Endothelial cell of umbilical vein (primary cell): ENCODE measurements around the gene PIK3R1. TPM values are rescaled to one million over a fixed set of nuclear protein-coding genes. Genes with fewer than 3 reads are reported as not detected.

Source experiments
- BruUV-seq: library from RNA; stranded (reverse); fragments of 400-500 nt; replicated peaks from 2 replicates; lab custom pipeline; 2021; lab: Mats Ljungman, UMichigan
- CTCF ChIA-PET: fragments of 300-600, 350-600 bp; sonication (Branson Sonifier 250); formaldehyde crosslinking; loops from one replicate; lab custom pipeline; 2021; ENCODE audit warnings: antibody characterized with exemption, inconsistent platforms; lab: Charles Lee
- POLR2A ChIA-PET: fragments of 300-600, 350-600 bp; sonication (Branson Sonifier 250); formaldehyde crosslinking; loops from one replicate; lab custom pipeline; 2021; ENCODE audit warnings: antibody characterized with exemption, inconsistent platforms; lab: Charles Lee
- DNase-seq: peaks from one replicate; pipeline ENCODE4 v3.0.0-alpha.2; 2011; ENCODE audit warnings: low read depth, low spot score
- FAIRE-seq: peaks from 2 replicates; lab custom pipeline; 2011; peaks lifted over from hg19 to GRCh38; lab: Jason Lieb, UNC
- H2AFZ ChIP-seq: 2 replicates; pipeline ENCODE4 v1.6.0; 2012; ENCODE audit warnings: low read depth, low read length, control low read depth, inconsistent platforms
- H3K27ac ChIP-seq: 2 replicates; pipeline ENCODE4 v1.5.1; 2011; ENCODE audit warnings: low read depth, mild to moderate bottlenecking, control low read depth, low read length, moderate library complexity; ENCODE audit not compliant: insufficient read depth
- H3K27me3 ChIP-seq, 2 experiments: 2 replicates each; pipeline versions ENCODE4 v1.6.0 to v1.6.1; 2011; ENCODE audit warnings: low read length in 2 of 2, mixed read lengths in 1 of 2; ENCODE audit not compliant: control insufficient read depth in 2 of 2, insufficient read depth in 2 of 2
- H3K36me3 ChIP-seq, 2 experiments: 2 replicates in 1 of 2; 3 replicates in 1 of 2; pipeline ENCODE4 v1.5.1; 2011; ENCODE audit warnings: low read length in 2 of 2, mild to moderate bottlenecking in 1 of 2, moderate library complexity in 1 of 2; ENCODE audit not compliant: control insufficient read depth in 2 of 2, insufficient read depth in 2 of 2; ENCODE audit errors: extremely low read depth in 1 of 2
- H3K4me1 ChIP-seq: 3 replicates; pipeline ENCODE4 v1.5.1; 2011; ENCODE audit warnings: mild to moderate bottlenecking, low read length; ENCODE audit not compliant: control insufficient read depth, insufficient read depth; ENCODE audit errors: extremely low read depth
- H3K4me2 ChIP-seq: 2 replicates; pipeline ENCODE4 v1.6.1; 2011; ENCODE audit warnings: low read length, control low read depth, mixed read lengths; ENCODE audit not compliant: insufficient read depth
- H3K4me3 ChIP-seq, 3 experiments: fragments of 200-600 bp in 1 of 3; sonication (generic), shearing (Covaris generic) in 1 of 3; replicated peaks in 1 of 3; 2 replicates each; pipeline ENCODE4 v1.5.1; 2011 to 2016; ENCODE audit warnings: control low read depth in 3 of 3, low read length in 3 of 3, mild to moderate bottlenecking in 2 of 3, inconsistent platforms in 1 of 3, low read depth in 1 of 3, moderate library complexity in 1 of 3; ENCODE audit not compliant: insufficient read depth in 1 of 3
- H3K79me2 ChIP-seq: 2 replicates; pipeline ENCODE4 v1.6.0; 2012; ENCODE audit warnings: low read length, inconsistent platforms; ENCODE audit not compliant: control insufficient read depth, insufficient read depth
- H3K9ac ChIP-seq: replicated peaks from 2 replicates; pipeline ENCODE3; 2011; ENCODE audit warnings: low read length, control low read depth; ENCODE audit not compliant: insufficient read depth; ENCODE audit errors: extremely low read depth
- H3K9me1 ChIP-seq: replicated peaks from 3 replicates; pipeline ENCODE4 v1.6.0; 2011; ENCODE audit warnings: mild to moderate bottlenecking, low read length; ENCODE audit not compliant: control insufficient read depth, insufficient read depth; ENCODE audit errors: extremely low read depth
- H3K9me3 ChIP-seq: replicated peaks from 2 replicates; pipeline ENCODE4 v1.5.1; 2012; ENCODE audit warnings: low read length, inconsistent platforms; ENCODE audit not compliant: control insufficient read depth, insufficient read depth
- H4K20me1 ChIP-seq: replicated peaks from 2 replicates; pipeline ENCODE3; 2011; ENCODE audit warnings: mild to moderate bottlenecking, low read length; ENCODE audit not compliant: control insufficient read depth, insufficient read depth; ENCODE audit errors: extremely low read depth
- CTCF ChIP-seq, 2 donors: IDR thresholded peaks; 1 replicate in 1 of 2; 2 replicates in 1 of 2; pipeline ENCODE4 v1.5.1; 2011; ENCODE audit warnings: low read length in 2 of 2, mild to moderate bottlenecking in 2 of 2, moderate library complexity in 2 of 2, control low read depth in 1 of 2, inconsistent platforms in 1 of 2, low read depth in 1 of 2; ENCODE audit not compliant: insufficient read depth in 1 of 2; ENCODE audit errors: extremely low read depth in 1 of 2
- EZH2 ChIP-seq: IDR thresholded peaks from 2 replicates; pipeline ENCODE4 v1.6.1; 2012; ENCODE audit warnings: borderline replicate concordance, low read depth, mild to moderate bottlenecking, moderate library complexity, low read length, inconsistent platforms; ENCODE audit not compliant: severe bottlenecking
- FOS ChIP-seq: IDR thresholded peaks from 2 replicates; pipeline ENCODE4 v1.6.1; 2011; ENCODE audit warnings: mild to moderate bottlenecking, low read length, moderate library complexity, borderline replicate concordance; ENCODE audit not compliant: insufficient read depth
- GATA2 ChIP-seq: IDR thresholded peaks from 2 replicates; pipeline ENCODE4 v1.7.0; 2011; ENCODE audit warnings: low read depth, mild to moderate bottlenecking, moderate library complexity, mixed read lengths, low read length; ENCODE audit not compliant: insufficient read length, insufficient read depth
- JUN ChIP-seq: IDR thresholded peaks from 2 replicates; pipeline ENCODE4 v1.6.1; 2011; ENCODE audit warnings: borderline replicate concordance, low read depth; ENCODE audit not compliant: insufficient read length, insufficient read depth
- MAX ChIP-seq: IDR thresholded peaks from 2 replicates; pipeline ENCODE4 v1.6.1; 2011; ENCODE audit not compliant: insufficient read depth, insufficient read length
- MYC ChIP-seq: IDR thresholded peaks from one replicate; pipeline ENCODE4 v1.6.1; 2011; ENCODE audit warnings: mild to moderate bottlenecking, low read depth, low read length
- POLR2A ChIP-seq: IDR thresholded peaks from 2 replicates; pipeline ENCODE4 v1.6.1; 2012; ENCODE audit warnings: low read depth, mild to moderate bottlenecking, control low read depth, low read length
- POLR2AphosphoS5 ChIP-seq: IDR thresholded peaks from 2 replicates; pipeline ENCODE4 v1.6.1; 2012; ENCODE audit warnings: low read depth, mild to moderate bottlenecking, control low read depth, low read length, moderate library complexity; ENCODE audit not compliant: insufficient read depth
- dilution Hi-C: fragments of 300-500 bp; cut with MboI; formaldehyde crosslinking; loops from one replicate; pipeline ENCODE4 v1.15.0; 2019; ENCODE audit warnings: low sequenced_read_pairs; ENCODE audit not compliant: extremely low pct_ligation_motif_present
- intact Hi-C: fragments of 100-400 bp; cut with micrococcal nuclease; formaldehyde crosslinking; loops from one replicate; pipeline ENCODE4 v1.10.0; 2022
- polyA plus RNA-seq, 4 experiments: library from polyadenylated mRNA; depleted of rRNA in 3 of 4; stranded (reverse) in 3 of 4; unstranded in 1 of 4; fragments of >200 nt; gene quantifications; 2 replicates each; pipeline versions ENCODE4 v1.2.1 to v1.2.3, GENCODE V29; 2011 to 2012; ENCODE audit warnings: missing spikeins in 1 of 4
- total RNA-seq: library from RNA; stranded (reverse); gene quantifications from 2 replicates; pipeline ENCODE4 v1.2.3, GENCODE V29; 2021

Gene PIK3R1
- total and polyA plus RNA-seq, 2 donors (not counting 3 experiments of a cell fraction or from before 2014, with no cell fraction given): 2.8 to 30.0 TPM

- no peak for FAIRE-seq
- DNase-seq: no peak
- Histone ChIP-seq H3K9ac (no peak overlapping the region), H3K4me1 (peaks cover 4% of the 10 kb centered on the region), H2AFZ (no peak overlapping the region), H3K9me3 (no peaks in the 10 kb centered on the region), H3K27ac (no peak overlapping the region), H4K20me1 (no peaks in the 10 kb centered on the region), H3K36me3 (no peaks in the 10 kb centered on the region), H3K9me1 (no peaks in the 10 kb centered on the region), H3K27me3 (no peaks in the 10 kb centered on the region), H3K4me2 (no peak overlapping the region), H3K4me3 (no peak overlapping the region), H3K79me2 (no peaks in the 10 kb centered on the region)
- TF ChIP-seq POLR2A (no peak), EZH2 (no peak), MYC (no peak), GATA2 (no peak), CTCF (IDR thresholded peaks at IDR 0.05; ENCODE audit: extremely low read depth in 1 of 2, insufficient read depth in 1 of 2, low read depth in 1 of 2, low read length in 2 of 2) (no peak), FOS (no peak), POLR2AphosphoS5 (no peak), MAX (no peak), JUN (no peak)
- intact Hi-C loops: no loop called here
- ChIA-PET POLR2A (interaction anchor here (0.6 kb wide), 1 partner anchor 113 kb away, joined by 3 read pairs; no protein-coding TSS in a partner anchor), CTCF (interaction anchor here (1.0 to 1.7 kb wide), 3 partner anchors 11 to 119 kb away, joined by 3 to 14 read pairs (median 3); no protein-coding TSS in a partner anchor)
- dilution Hi-C loops: no loop called here
- BruUV-seq: no TSS peak
These were observed 127.1 kb downstream of the PIK3R1 start for GRCh38 chr5:68342693-68343092.
